Smooth muscle cell (in vitro differentiated cells): ENCODE data around the gene HIRIP3. TPM values are rescaled to one million over a fixed set of nuclear protein-coding genes. Genes with fewer than 3 reads are reported as not detected.

Source experiments
- DNase-seq: peaks from one replicate; lab custom pipeline; 2025; ENCODE audit not compliant: unreplicated experiment; lab: John Stamatoyannopoulos, UW
- H2AFZ ChIP-seq: fragments of 200-600 bp; sonication (generic); 2 replicates; pipeline ENCODE4 v1.6.0; 2016; ENCODE audit warnings: antibody characterized with exemption, low read depth, mild to moderate bottlenecking
- H3F3A ChIP-seq: fragments of 200-600 bp; sonication (generic); 2 replicates; pipeline ENCODE4 v1.6.0; 2017; ENCODE audit warnings: antibody characterized with exemption, low read depth
- H3K27ac ChIP-seq: fragments of 200-600 bp; sonication (generic); 2 replicates; pipeline ENCODE4 v1.5.1; 2016; ENCODE audit warnings: low read depth, mild to moderate bottlenecking
- H3K27me3 ChIP-seq: fragments of 200-600 bp; sonication (generic); 2 replicates; pipeline ENCODE4 v1.6.1; 2016; ENCODE audit warnings: low read depth, mild to moderate bottlenecking
- H3K36me3 ChIP-seq: fragments of 200-600 bp; sonication (generic); 2 replicates; pipeline ENCODE4 v1.5.1; 2016; ENCODE audit warnings: low read depth
- H3K4me1 ChIP-seq: fragments of 200-600 bp; sonication (generic); 2 replicates; pipeline ENCODE4 v1.5.1; 2016; ENCODE audit warnings: low read depth
- H3K4me2 ChIP-seq: fragments of 200-600 bp; sonication (generic); 2 replicates; pipeline ENCODE4 v1.6.0; 2016; ENCODE audit warnings: mild to moderate bottlenecking
- H3K4me3 ChIP-seq: fragments of 200-600 bp; sonication (generic); 2 replicates; pipeline ENCODE4 v1.5.1; 2016; ENCODE audit warnings: mild to moderate bottlenecking
- H3K79me2 ChIP-seq: fragments of 200-600 bp; sonication (generic); 2 replicates; pipeline ENCODE4 v1.6.0; 2016; ENCODE audit warnings: low read depth, mild to moderate bottlenecking
- H3K9ac ChIP-seq: fragments of 200-600 bp; sonication (generic); 2 replicates; pipeline ENCODE4 v1.6.0; 2016; ENCODE audit warnings: low read depth
- H3K9me3 ChIP-seq: fragments of 200-600 bp; sonication (generic); replicated peaks from 2 replicates; pipeline ENCODE4 v1.5.1; 2016; ENCODE audit warnings: low read depth
- H4K20me1 ChIP-seq: fragments of 200-600 bp; sonication (generic); 2 replicates; pipeline ENCODE4 v1.6.0; 2016; ENCODE audit warnings: low read depth
- WGBS: methylation state at CpG from one replicate; pipeline ENCODE4 v1.1.7; 2016; ENCODE audit warnings: low lambda C conversion rate; 5-methylcytosine and 5-hydroxymethylcytosine counted together
- polyA plus RNA-seq: library from polyadenylated mRNA; unstranded; fragments of >200 nt; fragmentation: Nextera tagmentation; extraction: Ambion mirVana; gene quantifications from 2 replicates; pipeline ENCODE4 v1.2.1, GENCODE V29; 2016
- total RNA-seq: library from RNA; depleted of rRNA; stranded (reverse); fragments of >200 nt; gene quantifications from 2 replicates; pipeline ENCODE4 v1.2.3, GENCODE V29; 2014
- TF ChIP-seq, protein P1 (sequence below): fragments of 200-600 bp; sonication (generic); IDR thresholded peaks from 2 replicates; pipeline ENCODE4 v1.5.1; 2017; ENCODE audit warnings: borderline replicate concordance, mild to moderate bottlenecking, antibody characterized with exemption; ENCODE audit not compliant: insufficient read depth, poor library complexity, severe bottlenecking

Gene HIRIP3
- total and polyA plus RNA-seq, 2 experiments from 2014 or later, result 11.3 to 13.9 TPM

DNA sequence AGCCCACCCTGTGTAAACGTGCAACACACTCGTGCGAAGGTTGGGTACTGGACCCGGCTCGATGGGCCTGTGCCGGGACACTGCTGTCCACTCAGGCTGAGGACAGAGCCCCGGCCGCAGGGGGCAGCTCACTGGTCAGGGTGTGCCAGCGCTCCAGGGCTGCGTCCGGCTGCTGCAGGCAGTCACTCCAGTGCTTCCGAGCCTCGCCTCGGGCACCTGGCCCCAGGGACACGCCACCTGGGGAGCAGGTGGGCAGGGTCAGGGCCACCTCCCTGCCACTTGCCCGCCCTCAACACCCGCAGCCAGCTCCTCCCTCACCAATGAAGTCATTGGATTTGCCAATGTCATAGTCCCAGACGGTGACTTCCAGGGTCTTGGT is 10.7 kb upstream of the HIRIP3 start:
- Histone ChIP-seq H3K4me1 (peaks cover 9% of the 10 kb centered on the region), H3K27me3 (peaks cover 18% of the 10 kb centered on the region), H3K9me3 (no peaks in the 10 kb centered on the region), H3K9ac (no peak overlapping the region), H3K4me3 (no peak overlapping the region), H3K4me2 (no peak overlapping the region), H3F3A (no peaks in the 10 kb centered on the region), H3K79me2 (no peaks in the 10 kb centered on the region), H3K36me3 (no peaks in the 10 kb centered on the region), H4K20me1 (no peaks in the 10 kb centered on the region), H2AFZ (no peak overlapping the region), H3K27ac (no peak overlapping the region)
- 96% methylated on average over 18 of the region's 18 CpGs for WGBS
- DNase-seq, result no peak
- TF ChIP-seq, protein P1, sequence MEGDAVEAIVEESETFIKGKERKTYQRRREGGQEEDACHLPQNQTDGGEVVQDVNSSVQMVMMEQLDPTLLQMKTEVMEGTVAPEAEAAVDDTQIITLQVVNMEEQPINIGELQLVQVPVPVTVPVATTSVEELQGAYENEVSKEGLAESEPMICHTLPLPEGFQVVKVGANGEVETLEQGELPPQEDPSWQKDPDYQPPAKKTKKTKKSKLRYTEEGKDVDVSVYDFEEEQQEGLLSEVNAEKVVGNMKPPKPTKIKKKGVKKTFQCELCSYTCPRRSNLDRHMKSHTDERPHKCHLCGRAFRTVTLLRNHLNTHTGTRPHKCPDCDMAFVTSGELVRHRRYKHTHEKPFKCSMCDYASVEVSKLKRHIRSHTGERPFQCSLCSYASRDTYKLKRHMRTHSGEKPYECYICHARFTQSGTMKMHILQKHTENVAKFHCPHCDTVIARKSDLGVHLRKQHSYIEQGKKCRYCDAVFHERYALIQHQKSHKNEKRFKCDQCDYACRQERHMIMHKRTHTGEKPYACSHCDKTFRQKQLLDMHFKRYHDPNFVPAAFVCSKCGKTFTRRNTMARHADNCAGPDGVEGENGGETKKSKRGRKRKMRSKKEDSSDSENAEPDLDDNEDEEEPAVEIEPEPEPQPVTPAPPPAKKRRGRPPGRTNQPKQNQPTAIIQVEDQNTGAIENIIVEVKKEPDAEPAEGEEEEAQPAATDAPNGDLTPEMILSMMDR, result no peak

- no peak overlapping the region for H3K27ac ChIP-seq
- TF ChIP-seq, protein P1, result peak; percentile 72
- peaks cover 6% of the 10 kb centered on the region for H3K4me1 ChIP-seq
- H3K4me3 ChIP-seq, result no peak overlapping the region
- H4K20me1 ChIP-seq, result no peaks in the 10 kb centered on the region
- no peaks in the 10 kb centered on the region for H3K79me2 ChIP-seq
- WGBS, result 79% methylated on average over 21 of the region's 35 CpGs
- peaks cover 13% of the 10 kb centered on the region for H3K27me3 ChIP-seq
- H3K9ac ChIP-seq, result no peak overlapping the region
- DNase-seq, result no peak
- no peaks in the 10 kb centered on the region for H3K9me3 ChIP-seq
- no peaks in the 10 kb centered on the region for H3F3A ChIP-seq
- H3K36me3 ChIP-seq, result no peaks in the 10 kb centered on the region
- H3K4me2 ChIP-seq, result no peak overlapping the region
- no peak overlapping the region for H2AFZ ChIP-seq
These were observed 10.1 kb upstream of the HIRIP3 start for GRCh38 chr16:30005341-30006094.

DNA sequence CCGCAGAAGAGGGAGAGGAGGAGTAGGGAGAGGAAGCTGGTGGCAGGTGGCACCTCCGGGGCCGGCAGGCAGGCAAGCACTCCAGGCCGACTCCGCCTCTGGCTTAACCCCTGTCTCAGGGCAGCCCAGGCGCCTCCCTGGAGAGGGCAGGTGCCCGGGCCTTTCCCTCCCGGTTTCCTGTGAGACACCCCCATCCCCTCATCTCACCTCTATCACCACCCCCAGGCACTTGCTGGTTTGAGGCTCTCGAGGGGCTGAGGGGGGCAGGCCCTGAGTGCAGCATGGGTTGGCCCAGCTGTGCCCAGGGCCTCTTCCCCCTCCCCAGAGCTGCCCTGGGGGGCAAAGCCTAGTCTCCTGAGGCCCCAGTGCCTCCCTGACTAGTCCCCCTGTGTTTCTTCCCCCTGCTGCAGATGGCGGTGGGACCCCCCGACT is 9.4 kb upstream of the HIRIP3 start:
- Histone ChIP-seq H3K4me3 (no peak overlapping the region), H3K4me2 (no peak overlapping the region), H3F3A (no peaks in the 10 kb centered on the region), H3K9me3 (no peaks in the 10 kb centered on the region), H3K4me1 (no peaks in the 10 kb centered on the region), H4K20me1 (no peaks in the 10 kb centered on the region), H3K27me3 (peaks cover 6% of the 10 kb centered on the region), H3K27ac (no peak overlapping the region), H3K36me3 (no peaks in the 10 kb centered on the region), H3K79me2 (no peaks in the 10 kb centered on the region), H3K9ac (no peak overlapping the region), H2AFZ (no peak overlapping the region)
- 90% methylated on average over 9 of the region's 11 CpGs for WGBS
- TF ChIP-seq, protein P1, result no peak
- no peak for DNase-seq

DNA sequence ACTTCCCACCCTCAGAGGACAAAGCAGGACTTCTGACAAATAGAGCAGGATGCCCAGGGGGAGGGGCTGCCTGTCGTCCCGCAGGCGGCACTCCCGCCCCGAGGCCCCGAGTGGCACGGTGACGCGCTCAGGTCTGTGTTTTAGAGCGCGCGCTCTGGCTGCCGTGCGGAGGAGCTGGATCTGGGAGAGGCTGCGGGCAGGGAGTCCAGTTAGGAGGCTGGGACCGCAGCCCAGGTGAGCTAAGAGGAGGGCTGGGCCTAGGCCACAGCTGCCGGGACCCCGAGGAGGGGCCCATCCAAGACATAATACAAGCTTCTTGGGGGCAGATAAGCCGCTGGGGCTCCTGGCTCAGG is 9.0 kb upstream of the HIRIP3 start:
- Histone ChIP-seq H3K36me3 (no peaks in the 10 kb centered on the region), H3K9me3 (no peaks in the 10 kb centered on the region), H4K20me1 (no peaks in the 10 kb centered on the region), H3K4me1 (no peaks in the 10 kb centered on the region), H3K4me2 (no peak overlapping the region), H3K4me3 (no peak overlapping the region), H2AFZ (no peak overlapping the region), H3K27ac (no peak overlapping the region), H3F3A (no peaks in the 10 kb centered on the region), H3K27me3 (peaks cover 2% of the 10 kb centered on the region), H3K79me2 (no peaks in the 10 kb centered on the region), H3K9ac (no peak overlapping the region)
- no peak for DNase-seq
- TF ChIP-seq, protein P1, result no peak
- 96% methylated on average over 19 of the region's 19 CpGs for WGBS
